ENCODE measurements around the gene PALLD. TPM values are rescaled to one million over a fixed set of nuclear protein-coding genes. Genes with fewer than 3 reads are reported as not detected.

Gene PALLD
- total RNA-seq, 1 experiment from 2014 or later = 166 TPM

DNA sequence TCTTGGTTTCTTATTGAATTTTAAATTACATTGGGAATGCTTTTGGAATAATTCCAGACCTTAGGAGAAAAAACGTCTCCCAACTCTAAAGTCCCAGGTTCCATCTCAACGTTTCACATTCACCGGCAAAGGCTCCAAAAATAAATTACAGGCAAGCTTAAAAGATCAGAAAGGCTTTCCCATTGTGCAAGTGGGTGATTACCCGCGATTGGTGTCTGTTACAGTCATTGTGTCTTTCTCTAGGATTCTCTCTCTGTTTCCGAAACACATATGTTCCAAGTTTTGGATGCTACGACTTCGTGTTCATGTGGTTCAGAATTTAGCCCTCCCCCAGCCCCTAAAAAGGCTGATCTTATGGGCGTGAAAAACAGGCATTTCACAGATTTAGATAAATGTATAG lies 41.8 kb downstream of the PALLD start:
- ChIA-PET CTCF (interaction anchor here (0.8 to 1.3 kb wide), 2 partner anchors 12 to 23 kb away, joined by 3 read pairs; no protein-coding TSS in a partner anchor), RAD21 (ENCODE audit: low non-redundant PET in 1 of 2, low total read pairs in 2 of 2, uncharacterized antibody in 2 of 2, unreplicated experiment in 2 of 2) (no interaction called here)
- H3K27ac ChIP-seq (ENCODE audit: low read depth, low read length) = peak overlapping the region; percentile 89

More for the DNA sequence above, 41.8 kb downstream of the PALLD start:
- H3K27me3 ChIP-seq (ENCODE audit: insufficient read depth, low read length) = no peaks in the 10 kb centered on the region
- BruUV-seq (replicated peaks) = no TSS peak
- H2AFZ ChIP-seq (ENCODE audit: low read depth, low read length, poor library complexity, severe bottlenecking) = no peak overlapping the region
- no peaks in the 10 kb centered on the region for H3K9me3 ChIP-seq (ENCODE audit: control insufficient read depth in 1 of 2, insufficient read depth in 1 of 2, low read depth in 1 of 2, low read length in 2 of 2)
- DNase-seq (ENCODE audit: low read depth, low spot score) (no peak), ATAC-seq (no peak)
- 0 out of 4 replicates have a peak overlapping the region, but pooled peaks of 1 of the 2 experiments have one; percentile 19 for H3K4me3 ChIP-seq (replicated peaks in 1 of 2; ENCODE audit: low read depth in 1 of 2, low read length in 2 of 2)
- peaks cover 61 to 99% of the 10 kb centered on the region in 2 experiments for H3K4me1 ChIP-seq (ENCODE audit: control insufficient read depth in 1 of 2, insufficient read depth in 2 of 2, low read length in 2 of 2)
- peaks cover 40% of the 10 kb centered on the region for H3K79me2 ChIP-seq (ENCODE audit: insufficient read depth, low read length)
- H3K36me3 ChIP-seq (ENCODE audit: control insufficient read depth in 1 of 2, insufficient read depth in 2 of 2, low read length in 2 of 2) = peaks cover 0 to 10% of the 10 kb centered on the region in 2 experiments; a peak in 1 of 4 replicates
- peak overlapping the region; percentile 53 for H3K9ac ChIP-seq (ENCODE audit: low read length)
- no peaks in the 10 kb centered on the region for H4K20me1 ChIP-seq (ENCODE audit: insufficient read depth)
- peak overlapping the region; percentile 50 for H3K4me2 ChIP-seq (ENCODE audit: low read length)
- POLR2A ChIA-PET = interaction anchor here (0.6 to 3.1 kb wide), 6 partner anchors 7 to 549 kb away, joined by 3 to 15 read pairs (median 4); no protein-coding TSS in a partner anchor
- no peaks in the 10 kb centered on the region for H3K9me2 ChIP-seq (ENCODE audit: insufficient read depth)
- TF ChIP-seq, protein P1, sequence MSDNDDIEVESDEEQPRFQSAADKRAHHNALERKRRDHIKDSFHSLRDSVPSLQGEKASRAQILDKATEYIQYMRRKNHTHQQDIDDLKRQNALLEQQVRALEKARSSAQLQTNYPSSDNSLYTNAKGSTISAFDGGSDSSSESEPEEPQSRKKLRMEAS (IDR thresholded peaks at IDR 0.05) = no peak
- no peak for TF ChIP-seq POLR2A (IDR thresholded peaks at IDR 0.05; ENCODE audit: borderline replicate concordance, extremely low read depth, insufficient read depth, insufficient read length)
- no peak for TF ChIP-seq EZH2phosphoT487 (IDR thresholded peaks at IDR 0.05; ENCODE audit: borderline replicate concordance)
- TF ChIP-seq, protein P2, sequence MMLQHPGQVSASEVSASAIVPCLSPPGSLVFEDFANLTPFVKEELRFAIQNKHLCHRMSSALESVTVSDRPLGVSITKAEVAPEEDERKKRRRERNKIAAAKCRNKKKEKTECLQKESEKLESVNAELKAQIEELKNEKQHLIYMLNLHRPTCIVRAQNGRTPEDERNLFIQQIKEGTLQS (IDR thresholded peaks at IDR 0.05) = no peak
- TF ChIP-seq EZH2 (IDR thresholded peaks at IDR 0.05) = no peak
- TF ChIP-seq SIN3A (IDR thresholded peaks at IDR 0.05; ENCODE audit: low read depth) = no peak
- TF ChIP-seq, protein P3, sequence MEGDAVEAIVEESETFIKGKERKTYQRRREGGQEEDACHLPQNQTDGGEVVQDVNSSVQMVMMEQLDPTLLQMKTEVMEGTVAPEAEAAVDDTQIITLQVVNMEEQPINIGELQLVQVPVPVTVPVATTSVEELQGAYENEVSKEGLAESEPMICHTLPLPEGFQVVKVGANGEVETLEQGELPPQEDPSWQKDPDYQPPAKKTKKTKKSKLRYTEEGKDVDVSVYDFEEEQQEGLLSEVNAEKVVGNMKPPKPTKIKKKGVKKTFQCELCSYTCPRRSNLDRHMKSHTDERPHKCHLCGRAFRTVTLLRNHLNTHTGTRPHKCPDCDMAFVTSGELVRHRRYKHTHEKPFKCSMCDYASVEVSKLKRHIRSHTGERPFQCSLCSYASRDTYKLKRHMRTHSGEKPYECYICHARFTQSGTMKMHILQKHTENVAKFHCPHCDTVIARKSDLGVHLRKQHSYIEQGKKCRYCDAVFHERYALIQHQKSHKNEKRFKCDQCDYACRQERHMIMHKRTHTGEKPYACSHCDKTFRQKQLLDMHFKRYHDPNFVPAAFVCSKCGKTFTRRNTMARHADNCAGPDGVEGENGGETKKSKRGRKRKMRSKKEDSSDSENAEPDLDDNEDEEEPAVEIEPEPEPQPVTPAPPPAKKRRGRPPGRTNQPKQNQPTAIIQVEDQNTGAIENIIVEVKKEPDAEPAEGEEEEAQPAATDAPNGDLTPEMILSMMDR (IDR thresholded peaks at IDR 0.05 in 2 of 3, conservative IDR thresholded peaks at IDR 0.05 in 1 of 3; ENCODE audit: borderline replicate concordance in 1 of 3, insufficient read depth in 1 of 3, low read depth in 2 of 3, low read length in 2 of 3) = no peak
- intact Hi-C loops (cut with micrococcal nuclease) = loop anchor here (10.0 kb wide), 1 partner anchor 716 kb away; no protein-coding TSS in a partner anchor
